ENCODE data around the gene PCSK6.

PCSK6 gene

DNA sequence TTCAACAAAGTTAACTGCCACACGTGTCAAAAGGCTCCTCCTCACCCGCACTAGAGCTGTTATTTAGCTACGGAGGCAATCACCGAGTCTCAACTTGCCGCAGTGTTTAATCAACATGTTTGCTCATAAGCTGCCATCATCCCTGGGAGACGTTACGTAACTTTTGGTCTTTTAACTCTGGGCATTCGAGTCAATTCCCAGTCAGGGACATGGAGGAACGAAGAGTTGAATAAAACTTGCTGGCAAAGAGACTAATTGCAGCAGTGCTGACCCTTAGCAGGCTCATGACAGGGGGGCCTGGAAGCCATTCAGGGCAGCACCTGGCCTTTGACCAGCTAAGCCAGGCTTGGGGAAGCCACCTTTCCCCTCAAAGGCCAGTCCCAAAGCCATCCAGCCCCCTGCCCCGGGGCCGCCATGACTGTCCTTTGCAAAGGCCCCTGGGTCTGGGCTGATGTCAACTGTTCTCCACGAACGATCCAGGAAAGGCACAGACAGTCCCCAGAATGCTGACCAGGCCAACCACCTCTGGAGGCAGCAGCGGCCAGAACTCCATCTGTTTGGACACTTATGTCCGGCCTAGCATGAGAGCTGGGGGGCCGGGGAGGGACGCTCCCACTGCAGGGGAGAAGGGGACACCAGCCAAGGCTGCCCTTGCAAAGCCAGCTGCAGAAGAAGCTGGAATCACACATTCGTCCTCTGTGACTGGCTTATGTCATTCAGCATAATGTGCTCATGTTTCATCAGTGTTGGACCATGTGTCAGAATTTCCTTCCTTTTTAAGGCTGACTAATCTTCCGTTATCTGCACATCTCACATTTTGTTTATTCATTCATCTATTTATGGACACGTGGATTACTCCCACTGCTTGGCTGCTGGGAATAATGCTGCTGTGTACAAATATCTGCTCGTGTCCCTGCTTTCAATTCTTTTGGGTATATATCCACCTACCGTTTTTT, 43.7 kb downstream of the PCSK6 start:
- DNase-seq = no peak

DNA sequence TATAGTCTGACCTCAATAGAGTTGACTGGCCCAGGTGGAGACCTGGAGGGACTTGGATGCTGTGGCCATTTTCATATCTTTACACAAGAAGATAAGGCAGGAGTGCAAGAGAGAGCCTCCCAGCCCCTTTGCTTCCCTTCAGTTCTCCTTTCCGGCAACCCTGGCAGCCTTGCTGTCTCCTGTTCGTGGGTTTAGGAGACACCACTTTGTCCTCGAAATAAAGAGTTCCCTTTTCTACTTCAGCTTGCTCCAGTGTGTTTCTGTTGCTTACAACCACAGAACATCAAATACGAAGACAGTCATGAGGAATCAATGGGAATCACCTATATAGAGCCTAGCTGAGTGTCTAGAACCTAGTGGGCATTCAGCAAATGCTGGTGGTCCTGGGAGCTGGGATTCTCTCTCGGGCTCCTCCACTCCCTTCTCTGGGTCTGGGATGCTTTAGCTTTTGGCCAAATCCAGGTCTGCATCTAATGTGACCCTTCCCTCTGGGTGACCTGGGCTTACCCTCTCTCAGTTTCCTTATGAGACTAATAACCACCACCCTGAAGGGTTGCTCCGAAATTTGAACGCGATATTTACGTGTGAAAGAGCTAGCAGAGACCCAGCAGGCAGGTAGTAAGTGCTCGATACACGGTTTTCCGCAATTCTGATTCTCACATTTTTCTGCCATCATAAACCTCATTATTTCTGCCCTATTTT, 44.5 kb downstream of the PCSK6 start:
- no peak for DNase-seq

DNA sequence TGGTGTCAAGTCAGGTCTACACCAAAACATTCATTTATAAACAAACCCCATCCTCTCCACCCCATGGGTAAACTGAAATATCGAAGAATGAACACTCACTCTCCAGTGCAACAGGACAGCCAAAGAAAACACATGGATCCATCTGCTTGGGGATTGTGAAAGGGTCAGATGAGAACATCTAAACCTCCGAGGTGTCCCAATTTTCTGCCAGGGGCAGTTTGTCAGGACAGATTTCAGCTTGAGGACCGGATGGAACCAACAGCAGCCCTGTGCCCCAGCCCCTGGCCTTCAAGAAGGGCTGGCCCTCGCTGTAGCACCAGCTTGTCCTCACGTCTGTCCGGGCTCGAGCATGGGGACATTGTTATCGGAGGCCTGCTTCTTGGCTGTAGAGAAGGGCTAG, 45.5 kb downstream of the PCSK6 start:
- DNase-seq = no peak

DNA sequence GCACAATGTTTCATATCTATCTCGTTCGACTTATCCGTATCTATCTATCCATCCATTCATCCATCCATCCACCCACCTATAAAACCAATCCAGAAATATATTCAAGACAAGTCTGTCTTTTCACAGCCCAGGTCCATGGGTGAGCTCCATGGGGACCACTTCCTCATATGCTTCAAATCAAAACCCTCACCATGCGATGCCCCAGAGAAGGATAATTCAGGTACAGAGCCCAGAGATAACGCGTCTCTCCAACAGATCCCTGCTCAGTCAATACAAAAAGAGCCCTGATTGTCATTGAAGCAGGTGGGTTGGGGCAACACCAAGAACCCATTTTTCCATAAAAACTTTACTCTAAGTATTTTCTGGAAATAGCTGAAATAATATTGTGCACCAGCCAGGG, 47.2 kb downstream of the PCSK6 start:
- no peak for DNase-seq

DNA sequence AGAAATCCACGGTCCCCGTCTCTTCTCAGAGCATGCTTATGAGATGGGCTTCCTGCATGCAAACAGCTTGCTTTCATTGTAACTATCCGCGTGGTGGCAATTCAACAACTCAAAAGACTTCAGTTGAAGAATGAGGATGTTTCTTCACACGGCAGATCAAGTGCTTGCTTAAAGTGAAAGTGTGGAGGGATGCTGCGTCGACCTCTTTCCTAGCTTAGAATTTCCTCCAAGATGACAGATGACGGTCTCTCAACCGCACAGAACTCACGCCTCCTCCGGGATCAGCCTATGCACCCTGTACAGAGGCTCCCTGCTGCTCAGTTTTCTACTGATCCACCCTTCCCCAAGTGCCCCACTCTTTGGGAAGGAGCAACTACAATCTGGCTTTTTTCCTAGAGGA, 47.8 kb downstream of the PCSK6 start:
- no peak for DNase-seq

DNA sequence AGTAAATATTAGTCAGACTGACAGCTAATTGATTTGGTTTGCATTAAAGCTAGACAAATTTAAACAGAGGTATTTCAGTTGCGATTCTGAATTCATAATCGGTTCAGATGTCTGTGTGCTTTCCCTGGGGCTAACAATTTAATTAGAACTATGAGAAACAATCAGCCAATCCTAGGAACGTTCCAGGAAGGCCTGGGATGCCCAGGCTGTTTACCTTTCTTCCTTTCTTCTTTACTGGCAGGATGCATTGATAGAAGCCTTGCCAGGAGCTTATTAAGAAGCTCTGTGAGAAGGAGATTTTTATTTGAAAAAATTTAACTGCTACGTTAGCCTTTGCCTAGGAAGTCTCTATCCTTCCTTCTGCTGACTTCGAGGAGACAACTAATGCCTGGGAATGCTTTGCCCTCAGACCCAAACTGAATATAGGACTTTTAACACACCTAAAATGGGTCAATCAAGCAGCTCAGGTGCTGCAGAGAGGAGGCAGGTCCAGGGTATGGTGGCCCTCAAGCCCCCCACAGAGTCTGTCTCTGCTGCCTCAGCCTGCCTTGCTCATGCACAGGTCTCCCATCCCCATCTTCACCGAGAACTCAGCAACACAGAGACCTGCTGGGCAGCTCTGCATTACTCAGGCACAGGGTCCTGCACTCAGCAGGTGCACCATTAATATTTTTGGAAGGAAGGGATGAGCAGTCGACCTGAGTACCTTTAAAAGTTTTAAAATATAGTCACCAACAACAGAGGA, 48.5 kb downstream of the PCSK6 start:
- no peak for DNase-seq

DNA sequence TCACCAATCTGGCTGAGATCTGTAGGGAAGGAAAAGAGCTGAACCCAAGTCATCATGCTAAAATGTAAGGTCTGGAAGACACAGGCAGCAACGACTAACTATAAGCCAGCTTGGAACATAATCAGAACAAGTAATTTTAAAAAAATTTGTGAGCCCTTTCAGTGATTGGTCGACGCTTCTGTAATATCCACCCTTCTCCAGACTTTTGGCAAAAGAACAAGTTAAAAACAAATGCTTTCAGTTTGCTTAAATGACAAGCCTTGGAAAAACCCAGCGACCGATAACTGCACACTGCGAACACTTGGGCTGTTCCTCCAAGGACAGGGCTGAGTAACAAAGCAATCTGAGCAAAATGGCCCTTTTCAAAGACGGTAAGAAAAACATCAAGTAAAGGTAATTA, 49.6 kb downstream of the PCSK6 start:
- DNase-seq = no peak

DNA sequence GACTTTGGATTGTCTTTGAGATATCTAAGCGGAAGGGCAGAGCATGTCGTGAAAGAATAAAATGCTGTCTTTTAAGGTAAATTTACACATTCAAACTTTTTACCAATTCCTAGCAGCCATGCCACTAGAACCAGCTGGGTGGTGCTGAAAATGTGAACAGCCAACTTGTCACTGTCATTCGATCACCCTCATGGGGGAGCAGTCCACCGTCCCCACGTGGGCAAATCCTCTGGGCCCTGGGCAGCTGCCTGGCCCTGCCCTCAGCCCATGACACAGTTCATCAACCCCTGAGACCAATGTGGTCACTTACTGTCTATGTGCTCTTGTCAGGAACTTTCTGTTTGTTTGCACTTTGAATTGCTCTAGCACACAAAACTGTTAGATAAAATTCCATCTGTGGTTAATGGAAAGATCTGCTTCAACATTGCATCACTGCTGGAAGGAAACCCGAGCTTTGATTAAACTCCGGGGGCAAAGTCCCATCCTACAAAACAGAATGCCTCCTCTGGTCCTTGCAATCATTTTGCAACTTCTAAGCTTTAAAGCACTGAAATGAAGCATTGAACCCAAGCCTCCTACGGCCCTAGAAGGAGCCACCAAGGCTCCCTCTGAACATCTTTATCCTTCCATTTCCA, 50.1 kb downstream of the PCSK6 start:
- no peak for DNase-seq

DNA sequence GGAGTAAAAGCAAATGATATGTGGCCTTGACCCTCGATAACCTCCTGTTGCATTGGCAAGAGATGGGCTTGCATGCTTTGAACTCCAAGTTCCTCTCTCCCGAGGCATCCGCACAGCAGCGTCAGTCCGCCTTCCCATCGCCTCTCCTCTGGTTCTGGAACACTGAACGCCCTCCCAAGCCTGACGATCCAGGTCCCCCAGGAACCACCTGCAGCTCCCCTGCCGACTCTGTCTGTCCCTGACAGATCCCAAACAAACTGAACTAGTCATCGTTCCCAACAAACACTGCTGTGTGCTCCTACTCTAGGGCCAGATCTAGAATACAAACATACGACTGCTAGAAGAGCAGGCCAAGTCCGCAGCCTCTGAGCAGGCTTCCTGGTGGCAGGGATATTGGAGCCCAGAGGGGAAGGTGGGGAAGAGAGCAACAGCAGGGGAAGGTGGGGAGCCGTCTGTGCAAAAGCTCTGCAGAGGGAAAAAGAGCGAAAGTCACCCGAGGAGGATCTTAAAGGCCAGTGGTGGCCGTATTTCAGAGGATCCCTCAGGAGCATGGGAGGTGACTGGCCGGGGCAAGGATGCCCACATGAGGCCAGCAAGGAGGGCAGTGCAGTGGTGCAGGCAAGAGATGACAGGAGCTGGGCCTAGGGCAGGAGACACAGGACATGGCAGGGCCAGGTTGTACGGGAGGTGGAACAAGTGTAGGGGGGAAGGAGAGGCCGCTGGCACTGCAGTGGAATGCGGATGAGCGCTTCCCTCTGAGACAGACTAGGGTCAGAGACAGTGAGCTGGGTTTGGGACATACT, 50.8 kb downstream of the PCSK6 start:
- no peak for DNase-seq

DNA sequence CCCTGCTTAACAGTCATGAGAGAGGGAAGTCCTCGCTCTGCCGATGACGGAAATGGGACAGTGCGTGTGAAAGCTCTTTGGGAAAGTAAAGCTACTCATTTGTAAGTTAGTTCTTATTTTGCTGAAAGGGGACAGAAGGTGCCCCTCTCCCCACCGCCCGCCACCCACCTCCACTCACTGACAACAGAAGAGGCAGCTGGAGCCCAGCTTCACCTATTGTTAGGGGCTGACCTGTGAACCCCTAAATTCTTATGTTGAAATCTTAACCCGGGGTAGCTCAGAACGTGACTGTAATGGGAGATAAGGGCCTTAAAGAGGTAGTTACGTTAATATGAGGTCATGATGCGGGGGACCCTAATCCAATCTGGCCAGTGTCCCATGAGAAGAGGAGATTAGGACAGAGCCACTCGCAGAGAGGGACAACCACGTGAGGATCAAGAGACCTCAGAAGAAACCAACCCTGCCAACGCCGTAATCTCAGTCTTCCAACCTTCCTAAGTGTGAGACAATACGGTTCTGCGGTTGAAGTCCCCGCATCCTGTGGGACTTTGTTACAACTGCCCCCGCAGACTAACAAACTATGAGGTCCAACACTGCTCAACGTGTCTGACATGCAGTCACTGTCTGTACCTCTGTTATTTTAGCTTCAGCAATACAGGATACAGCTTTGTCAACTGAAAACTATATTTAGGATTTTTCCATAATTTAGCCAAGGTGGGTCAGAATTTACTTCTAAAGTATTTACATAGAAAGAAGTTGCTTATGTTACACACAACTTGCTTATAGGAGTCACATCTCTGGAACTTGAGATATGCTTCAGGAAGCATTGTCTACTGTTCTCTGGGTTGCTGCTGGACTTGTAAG, 51.7 kb downstream of the PCSK6 start:
- DNase-seq = no peak

DNA sequence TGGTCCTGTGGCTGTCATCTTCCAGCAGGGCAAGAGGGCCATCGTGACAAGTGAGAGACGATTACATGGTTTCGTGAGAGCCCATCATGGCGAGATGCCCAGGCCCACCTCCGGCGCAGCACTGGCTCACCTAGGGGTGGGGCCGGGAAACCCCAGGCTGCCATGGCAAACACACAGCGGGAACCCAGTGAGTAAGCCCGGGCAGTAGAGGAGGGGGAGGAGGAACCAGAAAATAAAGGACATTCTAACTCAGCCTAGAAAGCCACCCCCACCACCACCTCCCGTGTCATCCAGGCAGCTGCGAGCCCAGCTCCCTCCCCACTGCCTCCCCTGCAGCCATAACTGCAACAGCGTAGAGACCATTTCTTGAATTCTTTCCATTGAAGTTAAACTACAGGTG, 52.3 kb downstream of the PCSK6 start:
- no peak for DNase-seq

DNA sequence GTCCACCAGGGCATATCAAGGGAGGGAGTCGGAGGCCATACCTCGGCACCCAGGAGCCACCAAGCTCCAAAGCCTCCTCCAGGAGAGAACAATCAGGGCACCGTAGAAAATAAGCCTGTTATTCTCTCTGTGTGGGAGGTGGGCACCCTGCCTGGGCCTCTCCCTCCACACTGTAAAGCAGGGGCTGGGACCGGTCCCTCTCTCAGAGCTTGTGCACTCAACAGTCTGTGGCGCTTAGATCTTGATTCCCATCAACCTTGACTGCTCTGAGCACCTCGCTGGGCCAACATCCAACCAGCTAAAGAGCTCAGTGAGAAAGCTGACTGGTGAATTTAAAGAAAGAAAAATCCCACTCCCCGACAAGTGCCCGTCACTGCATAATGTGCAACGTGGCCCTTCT, 53.0 kb downstream of the PCSK6 start:
- no peak for DNase-seq

DNA sequence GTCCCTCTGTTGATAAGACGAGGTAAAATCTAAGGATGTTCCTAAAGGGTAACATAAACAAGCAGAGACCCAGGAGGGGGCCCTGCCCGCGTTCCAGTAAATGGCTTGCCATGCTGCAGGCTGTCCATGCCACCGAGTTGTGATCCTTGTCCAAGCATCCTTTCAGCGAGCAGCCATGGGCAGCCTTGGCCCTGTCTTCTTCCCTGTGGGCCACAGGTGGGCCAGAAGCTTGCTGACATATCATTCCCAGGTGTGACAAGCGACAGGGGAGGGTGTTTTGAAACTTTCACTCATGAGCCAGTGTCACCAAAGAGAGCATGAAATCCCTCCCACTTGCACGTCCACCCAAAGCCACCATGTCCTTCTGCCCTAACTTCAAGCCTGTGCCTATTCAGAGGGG, 53.7 kb downstream of the PCSK6 start:
- DNase-seq = no peak

DNA sequence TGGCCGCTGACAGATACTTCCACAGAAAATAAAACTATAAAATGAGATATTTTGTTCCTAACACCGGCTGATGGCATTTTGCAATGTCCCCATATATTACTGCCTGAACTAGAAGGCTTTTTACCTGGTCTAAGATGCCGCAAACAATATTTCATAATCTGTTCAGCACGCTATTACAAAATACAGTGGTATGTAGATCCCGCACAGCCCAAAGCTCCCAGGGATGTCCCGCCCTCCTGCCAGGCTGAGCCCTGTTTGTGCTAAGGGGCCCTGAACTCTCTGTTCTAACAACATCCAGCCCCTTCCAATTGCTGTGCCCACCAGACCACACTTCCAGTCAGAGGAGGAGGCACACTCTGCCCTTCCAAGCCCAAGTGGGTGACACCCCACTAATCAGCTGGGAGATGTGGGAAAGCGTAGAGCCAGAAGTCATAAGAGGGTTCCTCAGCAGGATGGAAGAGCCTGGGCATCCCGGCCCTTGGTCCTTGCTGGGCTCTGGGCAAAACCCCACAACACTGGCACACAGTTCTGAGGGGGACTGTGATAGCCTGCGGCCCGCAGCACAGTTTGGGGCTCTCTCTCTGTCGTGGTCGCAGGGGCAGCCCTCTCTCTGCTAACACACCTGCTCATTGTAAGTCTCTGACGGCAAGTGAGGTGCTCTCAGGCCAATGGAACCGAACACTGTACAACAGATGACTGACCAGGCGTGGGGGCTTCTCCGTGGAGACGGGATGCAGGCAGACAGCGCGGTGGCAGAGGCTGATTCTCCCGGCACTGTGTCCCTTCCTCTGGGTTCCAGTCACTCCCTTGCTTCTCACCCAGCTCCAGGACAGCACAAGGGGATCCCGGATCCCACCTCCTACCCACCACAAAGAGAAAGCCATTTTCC, 55.2 kb downstream of the PCSK6 start:
- DNase-seq = no peak

DNA sequence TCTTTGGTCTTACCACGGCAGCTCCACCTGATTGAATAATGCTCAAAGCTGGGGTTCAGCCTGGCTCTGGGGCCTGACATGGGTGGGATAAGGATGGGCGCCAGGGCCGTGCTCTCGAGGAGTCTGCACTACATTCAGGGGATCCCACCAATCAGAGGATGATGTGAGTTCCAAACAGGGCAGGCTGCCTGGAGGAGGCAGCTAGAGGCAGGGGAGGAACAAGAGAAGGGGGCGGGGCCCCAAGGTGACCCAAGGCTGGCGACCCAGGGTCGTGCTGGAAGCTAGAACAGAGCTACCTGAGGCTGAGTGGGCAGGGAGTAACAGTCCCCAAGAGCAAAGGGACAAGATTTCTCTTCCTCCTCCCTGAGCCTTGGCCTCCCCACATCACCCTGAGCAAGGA, 56.1 kb downstream of the PCSK6 start:
- DNase-seq = no peak

DNA sequence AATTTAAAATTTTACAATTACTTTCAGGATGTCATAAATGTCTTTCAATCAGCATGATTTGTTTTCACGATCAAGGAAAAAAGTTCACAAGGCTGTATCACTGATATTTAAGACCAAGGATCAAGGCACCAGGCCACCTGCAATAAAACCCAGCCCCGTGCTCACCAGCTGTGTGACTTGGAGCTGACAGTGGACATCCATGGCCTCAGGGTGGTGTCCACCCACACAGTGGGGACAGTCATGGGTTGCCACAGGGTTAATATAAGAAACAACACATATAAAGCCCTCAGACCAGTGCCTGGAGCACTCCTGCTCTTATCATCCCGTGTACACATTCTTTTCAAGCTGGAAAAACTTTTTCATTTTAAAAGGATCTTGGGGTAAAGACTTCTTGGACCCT, 56.5 kb downstream of the PCSK6 start:
- no peak for DNase-seq

DNA sequence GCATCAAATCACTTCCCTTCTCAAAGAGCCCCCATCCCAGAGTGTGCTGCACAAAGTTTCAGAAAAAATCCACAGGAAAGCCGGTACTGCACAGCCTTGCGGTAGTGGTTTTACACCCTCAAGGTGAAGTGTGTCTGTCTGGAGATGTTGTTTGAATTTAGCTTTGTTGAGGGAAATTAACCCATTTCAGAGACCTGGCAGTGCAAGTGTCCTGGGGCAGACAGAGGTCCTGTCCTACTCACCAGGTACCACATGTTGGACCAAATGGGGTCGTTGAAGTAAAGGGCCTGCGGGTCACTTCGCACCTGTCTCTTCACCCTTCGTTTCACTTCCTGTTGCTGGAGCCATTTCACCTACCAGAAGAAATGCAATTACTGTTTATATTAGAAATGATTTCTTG, 57.8 kb downstream of the PCSK6 start:
- no peak for DNase-seq

DNA sequence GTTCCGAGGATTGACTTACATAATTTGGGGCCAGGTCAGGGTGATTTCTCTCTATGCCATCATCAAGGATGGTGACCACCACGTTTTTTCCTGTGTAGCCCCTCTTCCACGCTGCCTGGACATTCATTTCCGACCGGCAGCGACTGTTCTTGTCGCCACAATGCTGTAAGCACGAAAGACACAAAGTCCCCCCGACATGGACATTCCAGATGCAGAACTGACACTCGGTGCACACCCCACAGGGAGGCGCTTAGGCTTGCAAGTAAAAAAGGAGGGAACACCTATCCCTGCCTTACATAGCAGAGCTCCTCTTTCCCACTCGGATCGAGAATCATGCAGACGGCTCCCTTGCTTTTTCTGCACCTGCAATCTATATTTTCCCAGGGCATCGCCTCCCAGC, 58.2 kb downstream of the PCSK6 start:
- no peak for DNase-seq

DNA sequence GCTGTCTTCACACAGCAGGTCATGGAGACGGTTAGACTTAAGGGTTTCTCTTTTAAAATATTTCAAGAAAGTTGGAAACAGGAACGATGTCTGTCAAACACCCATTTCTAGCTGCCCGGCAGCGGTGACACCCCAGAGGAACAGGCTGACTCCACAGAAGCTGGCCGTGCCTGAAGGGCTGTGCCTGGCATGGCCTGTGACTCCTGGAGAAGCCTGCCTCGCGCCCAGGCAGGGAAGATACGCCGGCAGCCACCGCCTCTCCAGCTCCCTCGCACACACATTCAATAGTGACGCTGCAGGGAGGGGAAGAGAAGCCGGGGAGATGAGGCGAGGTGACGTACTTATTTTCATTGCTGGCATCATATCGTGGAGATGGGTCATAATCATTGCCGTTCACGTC, 59.9 kb downstream of the PCSK6 start:
- no peak for DNase-seq

DNA sequence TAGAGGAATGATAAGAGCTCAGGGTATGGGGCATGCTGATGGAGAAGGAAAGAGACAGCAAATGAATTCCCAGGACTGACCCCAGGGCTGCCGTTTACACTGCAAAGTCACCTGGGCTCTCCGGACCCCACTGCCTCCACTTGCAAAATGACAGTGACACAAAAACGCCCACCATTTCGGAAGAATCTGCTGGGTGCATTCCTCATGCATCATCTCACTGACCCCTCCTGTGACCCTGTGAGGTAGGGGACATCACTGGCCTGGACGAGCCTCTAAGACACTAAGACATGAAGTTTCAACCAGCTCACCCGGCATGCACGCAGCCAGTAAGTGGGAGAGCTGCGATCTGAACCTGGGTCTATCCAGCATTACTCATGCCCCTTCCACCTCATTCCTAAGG, 60.3 kb downstream of the PCSK6 start:
- no peak for DNase-seq
